ENCODE measurements around the gene TIGD1.

DNA sequence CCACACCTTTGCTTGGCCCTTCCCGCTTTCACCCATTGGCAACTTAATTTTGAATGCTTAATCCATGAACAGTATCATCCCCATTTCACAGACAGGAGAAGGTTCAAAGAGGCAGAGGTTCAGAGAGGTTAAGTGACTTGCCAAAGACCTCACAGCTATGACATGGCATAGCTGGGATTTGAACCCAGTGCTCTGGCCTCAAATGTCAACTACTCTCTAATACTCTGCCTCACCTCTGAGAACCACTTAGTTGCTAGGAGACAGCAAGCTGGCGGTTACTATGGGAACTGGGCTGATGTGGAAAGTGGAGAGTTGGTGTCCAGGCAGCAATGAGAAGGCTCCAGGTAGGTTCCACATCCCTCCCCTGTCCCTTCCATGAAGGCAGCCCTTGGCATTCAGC, 45.9 kb downstream of the TIGD1 start:
- TF ChIP-seq, protein P1, sequence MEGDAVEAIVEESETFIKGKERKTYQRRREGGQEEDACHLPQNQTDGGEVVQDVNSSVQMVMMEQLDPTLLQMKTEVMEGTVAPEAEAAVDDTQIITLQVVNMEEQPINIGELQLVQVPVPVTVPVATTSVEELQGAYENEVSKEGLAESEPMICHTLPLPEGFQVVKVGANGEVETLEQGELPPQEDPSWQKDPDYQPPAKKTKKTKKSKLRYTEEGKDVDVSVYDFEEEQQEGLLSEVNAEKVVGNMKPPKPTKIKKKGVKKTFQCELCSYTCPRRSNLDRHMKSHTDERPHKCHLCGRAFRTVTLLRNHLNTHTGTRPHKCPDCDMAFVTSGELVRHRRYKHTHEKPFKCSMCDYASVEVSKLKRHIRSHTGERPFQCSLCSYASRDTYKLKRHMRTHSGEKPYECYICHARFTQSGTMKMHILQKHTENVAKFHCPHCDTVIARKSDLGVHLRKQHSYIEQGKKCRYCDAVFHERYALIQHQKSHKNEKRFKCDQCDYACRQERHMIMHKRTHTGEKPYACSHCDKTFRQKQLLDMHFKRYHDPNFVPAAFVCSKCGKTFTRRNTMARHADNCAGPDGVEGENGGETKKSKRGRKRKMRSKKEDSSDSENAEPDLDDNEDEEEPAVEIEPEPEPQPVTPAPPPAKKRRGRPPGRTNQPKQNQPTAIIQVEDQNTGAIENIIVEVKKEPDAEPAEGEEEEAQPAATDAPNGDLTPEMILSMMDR (IDR thresholded peaks at IDR 0.05), result no peak
- TF ChIP-seq POLR2A (IDR thresholded peaks at IDR 0.05), result no peak

Measured in esophagus squamous epithelium (tissue), 4 donors.